ENCODE results near the gene DNAH17.

The DNAH17 gene

GRCh38 chr17:78534492-78535272, 42.5 kb downstream of the DNAH17 start:
- no peak for DNase-seq
- in situ Hi-C loops (cut with HindIII; ENCODE audit: low pct_ligation_motif_present, low pct_unique_long_range_greater_than_20kb, low sequenced_read_pairs) = no loop called here

GRCh38 chr17:78532922-78533640, 44.1 kb downstream of the DNAH17 start:
- DNase-seq = peak; percentile 70
- in situ Hi-C loops (cut with HindIII; ENCODE audit: low pct_ligation_motif_present, low pct_unique_long_range_greater_than_20kb, low sequenced_read_pairs) = no loop called here

GRCh38 chr17:78532311-78532710, 44.9 kb downstream of the DNAH17 start:
- no peak for DNase-seq
- in situ Hi-C loops (cut with HindIII; ENCODE audit: low pct_ligation_motif_present, low pct_unique_long_range_greater_than_20kb, low sequenced_read_pairs) = no loop called here

- in situ Hi-C loops (cut with HindIII; ENCODE audit: low pct_ligation_motif_present, low pct_unique_long_range_greater_than_20kb, low sequenced_read_pairs) = no loop called here
- DNase-seq = no peak
Measured at GRCh38 chr17:78530675-78531074, 46.5 kb downstream of the DNAH17 start.

DNA sequence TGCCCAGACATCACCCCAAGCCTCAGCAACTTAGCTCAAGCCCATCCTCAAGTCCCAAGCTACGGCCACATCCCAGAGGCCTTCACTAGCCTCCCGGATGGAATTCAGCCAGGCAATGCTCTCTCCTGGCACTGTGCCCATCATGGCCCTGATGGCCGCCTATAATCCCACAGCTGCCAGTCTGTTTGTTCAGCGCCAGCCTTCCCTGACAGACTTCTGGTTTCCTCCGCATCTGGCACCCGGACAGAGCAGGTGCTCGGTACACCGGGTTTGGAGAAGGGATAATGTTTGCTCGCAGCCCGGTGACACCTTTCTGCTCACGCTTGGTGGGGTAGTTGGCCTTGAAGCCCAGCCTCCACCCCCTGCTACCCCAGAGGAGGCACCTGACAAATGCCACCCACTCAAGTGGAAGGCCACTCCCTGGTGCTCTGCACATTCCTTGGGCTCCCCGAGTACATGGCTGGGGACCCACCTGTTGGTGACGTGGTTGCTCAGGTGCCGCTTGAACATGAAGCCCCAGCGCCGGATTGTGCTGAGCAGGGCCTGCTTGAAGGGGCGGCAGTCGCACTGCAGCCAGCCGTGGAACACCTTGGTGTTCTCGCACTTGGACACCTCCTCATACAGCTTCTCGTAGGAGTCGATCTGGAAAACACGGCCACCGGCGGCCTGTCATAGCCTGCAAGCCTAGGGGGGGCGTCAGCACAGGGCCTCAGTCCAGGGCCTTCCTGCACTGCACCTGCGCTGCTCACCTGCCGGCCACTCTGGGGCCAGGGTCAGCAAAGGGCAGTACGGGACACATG, 47.1 kb downstream of the DNAH17 start:
- in situ Hi-C loops (cut with HindIII; ENCODE audit: low pct_ligation_motif_present, low pct_unique_long_range_greater_than_20kb, low sequenced_read_pairs) = no loop called here
- DNase-seq = no peak

DNA sequence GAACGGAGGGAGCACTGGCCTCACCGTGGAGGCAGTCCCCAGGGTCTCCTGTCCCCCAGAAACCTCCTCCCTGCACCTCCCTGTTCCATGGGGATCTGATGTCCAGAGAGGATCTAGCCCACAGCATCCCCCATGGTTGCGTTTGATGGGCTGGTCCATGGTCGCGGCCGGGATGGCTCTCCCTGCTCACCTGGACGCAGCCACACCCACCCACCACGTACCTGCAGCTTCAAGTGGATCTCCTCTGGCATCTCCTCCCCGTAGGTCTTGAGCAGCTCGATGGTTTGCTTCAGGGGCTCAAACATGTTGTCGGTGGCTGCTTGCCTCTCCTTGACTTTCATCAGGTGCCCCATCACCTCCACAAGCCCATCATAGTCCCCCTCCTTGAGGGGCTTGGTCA, 47.9 kb downstream of the DNAH17 start:
- DNase-seq = no peak
- in situ Hi-C loops (cut with HindIII; ENCODE audit: low pct_ligation_motif_present, low pct_unique_long_range_greater_than_20kb, low sequenced_read_pairs) = no loop called here

DNA sequence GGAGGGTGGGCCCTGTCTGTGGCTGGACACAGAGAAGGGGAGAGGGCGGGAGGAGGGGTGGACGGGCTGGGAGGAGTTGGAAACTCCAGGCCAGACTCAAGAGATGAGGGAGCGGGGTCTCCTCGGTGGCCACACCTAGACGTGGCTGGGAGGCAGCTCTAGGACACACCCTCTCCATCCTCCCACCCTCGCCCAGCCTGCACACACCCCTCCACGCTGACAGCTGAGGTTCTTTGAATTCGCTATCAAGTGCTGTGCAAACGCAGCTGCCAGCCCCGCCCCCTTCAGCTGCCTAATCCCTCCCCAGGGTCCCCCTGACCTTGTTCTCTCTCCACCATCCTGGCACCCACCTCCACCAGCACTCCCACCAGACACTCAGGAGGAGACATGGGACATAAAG, 48.7 kb downstream of the DNAH17 start:
- DNase-seq = no peak
- in situ Hi-C loops (cut with HindIII; ENCODE audit: low pct_ligation_motif_present, low pct_unique_long_range_greater_than_20kb, low sequenced_read_pairs) = no loop called here

DNA sequence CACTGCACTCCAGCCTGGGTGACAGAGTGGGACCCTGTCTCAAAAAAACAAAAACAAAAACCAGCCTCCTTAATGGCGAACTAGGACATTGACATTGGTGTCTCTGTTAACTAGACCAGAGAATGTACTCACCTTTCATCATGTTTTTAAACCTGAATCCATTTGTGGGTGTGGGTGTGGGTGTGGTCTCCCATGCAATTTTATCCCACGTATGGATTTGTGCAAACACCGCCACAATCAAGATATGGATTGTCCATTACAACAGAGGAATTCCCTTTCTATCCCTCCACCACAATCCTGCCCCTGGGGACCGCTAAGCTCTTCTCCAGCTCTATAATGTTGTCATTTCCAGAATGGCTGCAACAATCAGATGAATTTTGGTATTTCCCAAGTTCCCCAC, 49.9 kb downstream of the DNAH17 start:
- DNase-seq = no peak
- in situ Hi-C loops (cut with HindIII; ENCODE audit: low pct_ligation_motif_present, low pct_unique_long_range_greater_than_20kb, low sequenced_read_pairs) = no loop called here

DNA sequence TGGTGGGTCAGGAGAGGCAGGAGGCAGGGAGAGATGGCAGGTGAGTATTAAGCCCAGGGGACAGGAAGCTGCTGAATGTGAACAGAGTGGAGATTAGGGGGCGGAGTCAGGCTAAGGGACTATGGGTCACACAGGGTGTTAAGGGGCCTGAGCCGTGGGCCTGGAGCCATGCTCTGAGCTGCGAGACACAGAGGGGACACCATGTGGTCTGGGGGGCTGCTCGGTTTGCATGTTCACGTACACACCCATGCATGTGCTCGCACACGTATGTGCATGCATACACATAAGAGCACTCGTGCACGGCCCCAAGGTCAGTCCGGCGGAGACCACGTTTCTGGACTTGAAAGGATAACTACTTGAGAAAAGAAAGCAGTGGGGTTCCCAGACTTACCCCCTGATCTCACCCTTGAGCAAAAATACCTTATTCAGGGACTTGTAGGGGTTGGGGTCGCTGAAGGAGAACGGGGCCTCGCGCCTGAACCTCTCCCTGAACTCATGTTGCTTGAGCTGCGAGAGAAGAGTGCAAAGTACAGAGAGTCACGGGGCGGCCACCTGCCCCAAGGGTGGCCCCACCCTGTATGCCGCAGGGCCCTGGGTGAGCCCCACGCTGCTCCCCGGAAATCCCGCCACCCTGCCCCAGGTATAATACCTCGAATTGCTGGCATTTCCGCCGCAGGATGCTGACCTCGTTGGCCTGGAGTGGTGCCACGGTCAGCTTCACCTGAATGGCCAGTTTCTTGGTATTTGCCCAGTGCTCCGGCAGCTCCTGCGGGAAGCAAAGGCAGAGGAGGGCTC, 50.8 kb downstream of the DNAH17 start:
- in situ Hi-C loops (cut with HindIII; ENCODE audit: low pct_ligation_motif_present, low pct_unique_long_range_greater_than_20kb, low sequenced_read_pairs) = no loop called here
- DNase-seq = no peak

- DNase-seq = no peak
- in situ Hi-C loops (cut with HindIII; ENCODE audit: low pct_ligation_motif_present, low pct_unique_long_range_greater_than_20kb, low sequenced_read_pairs) = no loop called here
Measured at GRCh38 chr17:78525511-78526160, 51.6 kb downstream of the DNAH17 start.

GRCh38 chr17:78524870-78525510, 52.2 kb downstream of the DNAH17 start:
- in situ Hi-C loops (cut with HindIII; ENCODE audit: low pct_ligation_motif_present, low pct_unique_long_range_greater_than_20kb, low sequenced_read_pairs) = no loop called here

GRCh38 chr17:78523934-78524655, 53.1 kb downstream of the DNAH17 start:
- in situ Hi-C loops (cut with HindIII; ENCODE audit: low pct_ligation_motif_present, low pct_unique_long_range_greater_than_20kb, low sequenced_read_pairs) = no loop called here

More at GRCh38 chr17:78524870-78525510, 52.2 kb downstream of the DNAH17 start:
- DNase-seq = no peak

DNA sequence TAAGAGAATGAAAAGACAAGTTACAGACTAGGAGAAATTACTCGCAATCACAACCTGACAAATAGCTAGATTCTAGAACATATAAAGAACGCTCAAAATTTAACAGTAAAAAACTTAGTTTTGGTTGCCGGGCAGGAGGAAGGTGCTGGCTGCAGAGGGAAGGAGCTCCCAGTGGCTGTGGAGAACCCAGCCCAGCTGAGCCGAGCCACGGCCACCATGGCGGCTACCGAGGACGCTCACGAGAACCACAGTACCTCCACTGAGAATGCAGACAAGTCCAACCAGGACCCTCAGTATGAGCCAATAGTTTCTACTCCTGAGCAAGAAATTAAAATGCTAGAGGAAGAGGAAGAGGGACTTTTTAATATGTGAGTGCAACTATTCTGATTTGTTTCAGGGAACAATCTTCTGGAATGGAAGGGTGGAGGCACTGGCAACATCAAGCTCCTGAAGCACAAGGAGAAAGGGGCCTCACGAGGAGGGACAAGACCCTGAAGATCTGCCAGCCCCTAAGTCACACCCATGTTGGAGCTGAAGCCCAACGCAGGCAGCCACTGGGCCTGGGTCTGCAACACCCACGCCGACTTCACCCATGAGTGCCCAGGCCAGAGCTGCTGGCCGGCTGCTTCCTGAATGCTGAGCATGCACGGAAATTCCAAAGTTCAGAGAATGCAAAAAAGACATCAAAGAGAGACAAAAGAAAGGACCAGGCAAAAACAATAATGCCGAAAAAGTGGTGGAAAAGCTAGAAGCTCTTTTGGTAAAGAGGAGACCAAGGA, 55.0 kb downstream of the DNAH17 start:
- in situ Hi-C loops (cut with HindIII; ENCODE audit: low pct_ligation_motif_present, low pct_unique_long_range_greater_than_20kb, low sequenced_read_pairs) = no loop called here
- no peak for DNase-seq

More at GRCh38 chr17:78523934-78524655, 53.1 kb downstream of the DNAH17 start:
- DNase-seq = no peak

DNA sequence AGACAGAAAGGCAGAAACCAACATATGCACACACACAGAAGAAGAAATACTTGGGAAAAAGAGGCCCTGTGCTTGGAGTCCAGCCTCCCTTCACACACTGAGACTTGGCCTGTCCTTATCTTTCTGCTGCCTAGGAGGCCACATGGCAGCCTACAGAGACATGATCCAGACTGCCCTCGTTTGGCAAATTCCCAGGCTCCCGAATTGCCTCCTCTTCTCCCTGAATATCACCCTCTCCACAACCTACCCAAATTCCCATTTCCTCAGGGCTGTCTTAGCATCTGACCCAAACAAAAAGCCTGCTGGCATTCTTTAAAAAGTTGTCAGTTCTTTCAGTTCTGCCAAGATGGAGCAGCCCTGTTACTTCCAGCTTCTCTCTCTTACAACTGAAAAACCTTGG, 59.8 kb downstream of the DNAH17 start:
- in situ Hi-C loops (cut with HindIII; ENCODE audit: low pct_ligation_motif_present, low pct_unique_long_range_greater_than_20kb, low sequenced_read_pairs) = no loop called here
- DNase-seq = no peak

- DNase-seq = no peak
- in situ Hi-C loops (cut with HindIII; ENCODE audit: low pct_ligation_motif_present, low pct_unique_long_range_greater_than_20kb, low sequenced_read_pairs) = no loop called here
Measured at GRCh38 chr17:78515480-78515879, 61.7 kb downstream of the DNAH17 start.

DNA sequence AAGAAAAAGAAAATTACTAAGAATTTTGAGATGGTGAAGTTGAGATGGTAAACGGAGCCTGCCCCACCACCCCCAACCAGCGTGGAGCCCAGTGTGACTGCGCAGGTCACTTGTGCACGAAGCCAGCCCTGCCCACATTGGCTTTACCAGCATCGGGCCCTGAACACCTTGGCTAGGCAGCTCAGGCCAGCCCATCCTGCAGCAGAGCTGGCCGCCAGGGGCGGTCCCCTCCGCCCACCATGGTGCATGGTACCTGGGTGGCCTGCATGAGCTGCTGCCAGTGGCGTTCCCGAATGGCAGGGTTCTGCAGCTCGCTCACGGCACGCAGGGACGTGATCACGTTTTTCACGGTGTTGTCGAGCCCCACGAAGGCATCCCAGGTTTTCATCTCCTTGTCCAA, 62.7 kb downstream of the DNAH17 start:
- DNase-seq = no peak
- in situ Hi-C loops (cut with HindIII; ENCODE audit: low pct_ligation_motif_present, low pct_unique_long_range_greater_than_20kb, low sequenced_read_pairs) = no loop called here

Measured in ACHN (cell line).